ENCODE data around the gene CCDC60.

DNA sequence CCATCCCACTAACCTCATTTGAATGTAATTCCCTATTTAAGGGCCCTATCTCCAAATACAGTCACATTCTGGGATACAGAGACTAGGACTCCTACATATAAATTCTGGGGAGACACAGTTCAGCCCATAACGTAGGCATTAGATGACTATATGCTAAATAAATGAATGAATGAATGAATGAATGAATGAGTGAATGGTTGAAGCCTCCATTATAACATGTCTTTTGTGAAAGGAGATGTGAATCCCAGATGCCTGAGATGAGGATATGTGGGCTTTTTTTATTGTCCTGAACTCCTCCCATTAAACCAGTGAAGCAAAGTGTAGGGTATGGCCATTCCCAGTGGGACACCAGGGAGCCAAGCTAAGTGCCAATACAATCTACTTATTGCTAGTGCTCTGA is 238.6 kb downstream of the CCDC60 start:
- TF ChIP-seq POLR2A (IDR thresholded peaks at IDR 0.05): no peak
- TF ChIP-seq CTCF (IDR thresholded peaks at IDR 0.05 in 8 of 11, conservative IDR thresholded peaks at IDR 0.05 in 3 of 11): no peak
